ENCODE results near the gene ELP2. TPM values are rescaled to one million over a fixed set of nuclear protein-coding genes. Genes with fewer than 3 reads are reported as not detected.
A peak's percentile ranks its signal among the peaks of the same experiment; 100 is the strongest.

ELP2 gene
- polyA plus RNA-seq, 1 donor (not counting 4 experiments of a cell fraction or from before 2014, with no cell fraction given): 74.6 TPM

DNA sequence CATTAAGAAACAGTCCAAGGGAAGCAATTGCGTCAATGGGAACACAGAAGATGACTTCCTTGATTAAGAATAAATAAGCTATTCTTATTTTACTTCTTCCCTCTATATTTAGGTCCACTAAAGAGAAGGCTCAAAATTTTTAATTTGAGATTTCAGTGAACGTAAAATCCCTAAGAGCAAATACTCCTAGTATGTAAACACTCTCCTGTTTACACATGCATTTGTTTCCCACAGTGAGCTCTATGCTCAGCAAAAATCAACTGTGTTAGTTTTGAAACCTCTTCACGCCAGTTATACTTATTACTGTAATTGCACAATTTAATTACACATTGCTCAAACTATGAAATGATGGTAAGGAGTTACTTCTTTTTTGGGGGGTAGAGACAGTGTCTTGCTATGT is 9.4 kb upstream of the ELP2 start:
- Histone ChIP-seq H3K9ac (ENCODE audit: control insufficient read depth, extremely low read depth, insufficient read depth, low read length) (no peak overlapping the region), H2AFZ (ENCODE audit: control insufficient read depth, low read length) (no peak overlapping the region), H3K27me3 (ENCODE audit: control insufficient read depth, extremely low read depth, insufficient read depth, low read length) (no peaks in the 10 kb centered on the region), H3K9me3 (ENCODE audit: control insufficient read depth, low read depth, low read length) (no peaks in the 10 kb centered on the region), H3K36me3 (ENCODE audit: control insufficient read depth in 2 of 2, extremely low read depth in 1 of 2, insufficient read depth in 2 of 2, low read length in 2 of 2) (peaks cover 10 to 15% of the 10 kb centered on the region in 2 experiments), H3K9me1 (ENCODE audit: control insufficient read depth, extremely low read depth, insufficient read depth, low read length) (no peaks in the 10 kb centered on the region), H3K27ac (ENCODE audit: control insufficient read depth, insufficient read depth, low read length) (no peak overlapping the region), H4K20me1 (ENCODE audit: control insufficient read depth, extremely low read depth, insufficient read depth, low read length) (no peaks in the 10 kb centered on the region), H3K4me2 (ENCODE audit: control insufficient read depth, extremely low read depth, insufficient read depth, low read depth, low read length) (no peak overlapping the region), H3K79me2 (ENCODE audit: control insufficient read depth, insufficient read depth, low read length) (no peaks in the 10 kb centered on the region), H3K4me3 (ENCODE audit: control insufficient read depth in 2 of 3, extremely low read depth in 1 of 3, insufficient read depth in 2 of 3, low read depth in 1 of 3, low read length in 3 of 3) (no peak overlapping the region), H3K4me1 (ENCODE audit: control insufficient read depth, extremely low read depth, insufficient read depth, low read length) (peaks cover 9% of the 10 kb centered on the region)
- dilution Hi-C loops (cut with MboI; ENCODE audit: extremely low pct_ligation_motif_present, low sequenced_read_pairs): no loop called here
- FAIRE-seq (no peak), DNase-seq (ENCODE audit: low read depth, low spot score) (no peak)
- TF ChIP-seq, protein P1, sequence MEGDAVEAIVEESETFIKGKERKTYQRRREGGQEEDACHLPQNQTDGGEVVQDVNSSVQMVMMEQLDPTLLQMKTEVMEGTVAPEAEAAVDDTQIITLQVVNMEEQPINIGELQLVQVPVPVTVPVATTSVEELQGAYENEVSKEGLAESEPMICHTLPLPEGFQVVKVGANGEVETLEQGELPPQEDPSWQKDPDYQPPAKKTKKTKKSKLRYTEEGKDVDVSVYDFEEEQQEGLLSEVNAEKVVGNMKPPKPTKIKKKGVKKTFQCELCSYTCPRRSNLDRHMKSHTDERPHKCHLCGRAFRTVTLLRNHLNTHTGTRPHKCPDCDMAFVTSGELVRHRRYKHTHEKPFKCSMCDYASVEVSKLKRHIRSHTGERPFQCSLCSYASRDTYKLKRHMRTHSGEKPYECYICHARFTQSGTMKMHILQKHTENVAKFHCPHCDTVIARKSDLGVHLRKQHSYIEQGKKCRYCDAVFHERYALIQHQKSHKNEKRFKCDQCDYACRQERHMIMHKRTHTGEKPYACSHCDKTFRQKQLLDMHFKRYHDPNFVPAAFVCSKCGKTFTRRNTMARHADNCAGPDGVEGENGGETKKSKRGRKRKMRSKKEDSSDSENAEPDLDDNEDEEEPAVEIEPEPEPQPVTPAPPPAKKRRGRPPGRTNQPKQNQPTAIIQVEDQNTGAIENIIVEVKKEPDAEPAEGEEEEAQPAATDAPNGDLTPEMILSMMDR (optimal IDR thresholded peaks at IDR 0.05 in 1 of 3, IDR thresholded peaks at IDR 0.05 in 1 of 3, conservative IDR thresholded peaks at IDR 0.05 in 1 of 3; ENCODE audit: extremely low read depth in 1 of 3, insufficient read depth in 2 of 3, low read length in 3 of 3): no peak
- no peak for TF ChIP-seq EZH2 (IDR thresholded peaks at IDR 0.05; ENCODE audit: low read length)

DNA sequence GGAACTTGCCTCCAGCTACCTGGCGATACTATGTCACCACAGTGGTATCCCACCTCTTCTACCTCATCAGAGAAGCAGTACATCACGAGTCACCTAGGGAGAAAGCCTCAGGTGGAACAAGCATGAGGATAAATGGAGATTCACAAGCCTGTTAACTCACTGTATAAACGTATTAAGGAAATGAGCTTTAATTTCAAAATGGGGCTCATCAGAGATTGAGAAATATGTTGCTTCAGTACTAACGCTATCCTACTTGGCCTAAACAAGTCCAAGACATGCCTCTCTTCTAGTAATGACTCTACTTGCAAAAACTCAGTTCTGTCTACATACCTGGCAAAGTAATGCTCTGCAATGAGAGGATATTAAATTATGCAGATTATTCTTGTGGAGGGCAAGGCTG is 4.9 kb upstream of the ELP2 start:
- no peak for DNase-seq (ENCODE audit: low read depth, low spot score)
- peaks cover 20% of the 10 kb centered on the region for H3K79me2 ChIP-seq (ENCODE audit: control insufficient read depth, insufficient read depth, low read length)
- no peak for TF ChIP-seq EZH2 (IDR thresholded peaks at IDR 0.05; ENCODE audit: low read length)
- TF ChIP-seq, protein P1 (optimal IDR thresholded peaks at IDR 0.05 in 1 of 3, IDR thresholded peaks at IDR 0.05 in 1 of 3, conservative IDR thresholded peaks at IDR 0.05 in 1 of 3; ENCODE audit: extremely low read depth in 1 of 3, insufficient read depth in 2 of 3, low read length in 3 of 3): no peak
- no peaks in the 10 kb centered on the region for H4K20me1 ChIP-seq (ENCODE audit: control insufficient read depth, extremely low read depth, insufficient read depth, low read length)
- no peaks in the 10 kb centered on the region for H3K27me3 ChIP-seq (ENCODE audit: control insufficient read depth, extremely low read depth, insufficient read depth, low read length)
- H3K4me3 ChIP-seq (ENCODE audit: control insufficient read depth in 2 of 3, extremely low read depth in 1 of 3, insufficient read depth in 2 of 3, low read depth in 1 of 3, low read length in 3 of 3): no peak overlapping the region
- dilution Hi-C loops (cut with MboI; ENCODE audit: extremely low pct_ligation_motif_present, low sequenced_read_pairs): no loop called here
- FAIRE-seq: peak; percentile 17
- H3K27ac ChIP-seq (ENCODE audit: control insufficient read depth, insufficient read depth, low read length): peak overlapping the region; percentile 40
- no peaks in the 10 kb centered on the region for H3K9me1 ChIP-seq (ENCODE audit: control insufficient read depth, extremely low read depth, insufficient read depth, low read length)
- peak overlapping the region; percentile 20 for H3K4me2 ChIP-seq (ENCODE audit: control insufficient read depth, extremely low read depth, insufficient read depth, low read depth, low read length)
- H3K36me3 ChIP-seq (ENCODE audit: control insufficient read depth in 2 of 2, extremely low read depth in 1 of 2, insufficient read depth in 2 of 2, low read length in 2 of 2): peaks cover 6 to 9% of the 10 kb centered on the region in 2 experiments
- no peaks in the 10 kb centered on the region for H3K9me3 ChIP-seq (ENCODE audit: control insufficient read depth, low read depth, low read length)
- H3K9ac ChIP-seq (ENCODE audit: control insufficient read depth, extremely low read depth, insufficient read depth, low read length): no peak overlapping the region
- peaks cover 16% of the 10 kb centered on the region for H3K4me1 ChIP-seq (ENCODE audit: control insufficient read depth, extremely low read depth, insufficient read depth, low read length)
- H2AFZ ChIP-seq (ENCODE audit: control insufficient read depth, low read length): peak overlapping the region; percentile 48
